B cell (primary cell): Measurements from ENCODE around the gene RORB. TPM values are rescaled to one million over a fixed set of nuclear protein-coding genes. Genes with fewer than 3 reads are reported as not detected.

Experiments used
- ATAC-seq: fragments of 200-7000 bp; cut with Tn5 transposase; one replicate; pipeline ENCODE4 v1.10.0; 2021; ENCODE audit warnings: low read depth, mild to moderate bottlenecking, moderate number of reproducible peaks, moderate library complexity
- CTCF ChIA-PET: fragments of 350-600 bp; sonication (Branson Sonifier 250); formaldehyde crosslinking; loops from one replicate; lab custom pipeline; 2021; ENCODE audit warnings: antibody characterized with exemption, inconsistent platforms; lab: Charles Lee
- POLR2A ChIA-PET: fragments of 350-600 bp; sonication (Branson Sonifier 250); formaldehyde crosslinking; loops from one replicate; lab custom pipeline; 2021; ENCODE audit warnings: antibody characterized with exemption; lab: Charles Lee
- DNase-seq: peaks from one replicate; pipeline ENCODE4 v3.0.0; 2013
- H2AFZ ChIP-seq: 2 replicates; pipeline ENCODE4 v1.6.1; 2012; ENCODE audit warnings: mild to moderate bottlenecking, low read depth, low read length; ENCODE audit not compliant: insufficient read depth, poor library complexity, severe bottlenecking
- H3K27ac ChIP-seq, 2 donors: 1 replicate in 1 of 2; 2 replicates in 1 of 2; pipeline ENCODE4 v1.5.1; 2012 to 2013; ENCODE audit warnings: low read length in 2 of 2, mild to moderate bottlenecking in 2 of 2, moderate library complexity in 1 of 2
- H3K27me3 ChIP-seq, 4 experiments: fragments of 200-600 bp in 1 of 4; sonication (generic) in 1 of 4; replicated peaks in 1 of 4; 1 replicate in 2 of 4; 2 replicates in 2 of 4; pipeline versions ENCODE4 v1.6.1 to v1.7.0; 2013 to 2016; ENCODE audit warnings: low read length in 3 of 4, mild to moderate bottlenecking in 2 of 4, mixed read lengths in 1 of 4, moderate library complexity in 1 of 4; ENCODE audit not compliant: insufficient read depth in 4 of 4, control insufficient read depth in 3 of 4; ENCODE audit errors: control extremely low read depth in 1 of 4
- H3K36me3 ChIP-seq, 2 experiments: replicated peaks in 1 of 2; 1 replicate in 1 of 2; 2 replicates in 1 of 2; pipeline versions ENCODE4 v1.6.1 to v1.7.1; 2013; ENCODE audit warnings: low read length in 1 of 2; ENCODE audit not compliant: insufficient read depth in 2 of 2, control insufficient read depth in 1 of 2; ENCODE audit errors: control extremely low read depth in 1 of 2, extremely low read depth in 1 of 2
- H3K4me1 ChIP-seq, 2 donors: fragments of 200-600 bp in 1 of 2; sonication (generic) in 1 of 2; 1 replicate in 1 of 2; 2 replicates in 1 of 2; pipeline versions ENCODE4 v1.5.1 to v1.6.1; 2013 to 2017; ENCODE audit warnings: low read length in 2 of 2; ENCODE audit not compliant: control insufficient read depth in 2 of 2, insufficient read depth in 2 of 2
- H3K4me2 ChIP-seq: replicated peaks from 2 replicates; pipeline ENCODE3; 2012; ENCODE audit warnings: mild to moderate bottlenecking, low read depth, low read length; ENCODE audit not compliant: poor library complexity, severe bottlenecking
- H3K4me3 ChIP-seq, 5 experiments: fragments of 200-600 bp in 1 of 5; sonication (generic) in 1 of 5; 1 replicate in 3 of 5; 2 replicates in 2 of 5; pipeline versions ENCODE4 v1.5.1 to v1.7.0; 2011 to 2016; ENCODE audit warnings: low read length in 4 of 5, mild to moderate bottlenecking in 4 of 5, low read depth in 2 of 5, control low read depth in 1 of 5, moderate library complexity in 1 of 5; ENCODE audit not compliant: insufficient read depth in 1 of 5; ENCODE audit errors: control extremely low read depth in 1 of 5, extremely low read depth in 1 of 5
- H3K79me2 ChIP-seq: fragments of 200-600 bp; sonication (generic); one replicate; pipeline ENCODE4 v1.6.0; 2016; ENCODE audit warnings: low read length; ENCODE audit not compliant: control insufficient read depth, insufficient read depth
- H3K9ac ChIP-seq: fragments of 200-600 bp; sonication (generic); 2 replicates; pipeline ENCODE4 v1.6.1; 2017; ENCODE audit warnings: mild to moderate bottlenecking, low read length, moderate library complexity
- H3K9me3 ChIP-seq, 3 donors: one replicate each; pipeline versions ENCODE4 v1.6.1 to v1.7.1; 2013; ENCODE audit warnings: low read length in 2 of 3; ENCODE audit not compliant: control insufficient read depth in 2 of 3, insufficient read depth in 1 of 3; ENCODE audit errors: control extremely low read depth in 1 of 3
- H4K20me1 ChIP-seq: 2 replicates; pipeline ENCODE4 v1.6.0; 2012; ENCODE audit warnings: mild to moderate bottlenecking, low read length; ENCODE audit not compliant: insufficient read depth, control insufficient read depth, poor library complexity, severe bottlenecking
- H3K27ac Mint-ChIP-seq: one replicate; pipeline ENCODE4 v1.8.0; 2021; ENCODE audit warnings: mixed read lengths
- H3K27me3 Mint-ChIP-seq: one replicate; pipeline ENCODE4 v1.8.0; 2021; ENCODE audit warnings: mixed read lengths
- H3K4me1 Mint-ChIP-seq: one replicate; pipeline ENCODE4 v1.8.0; 2021; ENCODE audit warnings: mixed read lengths
- H3K4me3 Mint-ChIP-seq: one replicate; pipeline ENCODE4 v1.8.0; 2021; ENCODE audit warnings: mixed read lengths
- H3K9me3 Mint-ChIP-seq: one replicate; pipeline ENCODE4 v1.8.0; 2022; ENCODE audit warnings: mixed read lengths; ENCODE audit not compliant: insufficient read depth
- CTCF ChIP-seq: fragments of 200-600 bp; IDR thresholded peaks from one replicate; pipeline ENCODE4 v1.8.0; 2022; ENCODE audit warnings: antibody characterized with exemption, mild to moderate bottlenecking
- EZH2 ChIP-seq: IDR thresholded peaks from 2 replicates; pipeline ENCODE4 v1.6.1; 2012; ENCODE audit warnings: borderline replicate concordance, low read depth, mild to moderate bottlenecking, moderate library complexity, low read length; ENCODE audit not compliant: insufficient read depth, poor library complexity, severe bottlenecking
- WGBS: methylation state at CpG from one replicate; pipeline ENCODE4 v1.1.5; 2013; ENCODE audit warnings: missing lambda C conversion rate; ENCODE audit not compliant: insufficient coverage; 5-methylcytosine and 5-hydroxymethylcytosine counted together
- intact Hi-C: fragments of 100-400 bp; cut with micrococcal nuclease; formaldehyde crosslinking; loops from one replicate; pipeline ENCODE4 v1.10.0; 2022
- polyA plus RNA-seq: library from polyadenylated mRNA; depleted of rRNA; stranded (reverse); fragments of >200 nt; gene quantifications from 2 replicates; pipeline ENCODE4 v1.2.3, GENCODE V29; 2012
- total RNA-seq, 2 donors: library from RNA; stranded (reverse); fragments of 120-200 nt in 1 of 2; gene quantifications; 1 replicate in 1 of 2; 2 replicates in 1 of 2; pipeline versions ENCODE4 v1.2.3 to v1.2.4, GENCODE V29; 2013 to 2022

Gene RORB
- total and polyA plus RNA-seq, 2 donors (not counting 1 experiment from before 2014, with no cell fraction given), result 0.01 TPM; not detected in 1

DNA sequence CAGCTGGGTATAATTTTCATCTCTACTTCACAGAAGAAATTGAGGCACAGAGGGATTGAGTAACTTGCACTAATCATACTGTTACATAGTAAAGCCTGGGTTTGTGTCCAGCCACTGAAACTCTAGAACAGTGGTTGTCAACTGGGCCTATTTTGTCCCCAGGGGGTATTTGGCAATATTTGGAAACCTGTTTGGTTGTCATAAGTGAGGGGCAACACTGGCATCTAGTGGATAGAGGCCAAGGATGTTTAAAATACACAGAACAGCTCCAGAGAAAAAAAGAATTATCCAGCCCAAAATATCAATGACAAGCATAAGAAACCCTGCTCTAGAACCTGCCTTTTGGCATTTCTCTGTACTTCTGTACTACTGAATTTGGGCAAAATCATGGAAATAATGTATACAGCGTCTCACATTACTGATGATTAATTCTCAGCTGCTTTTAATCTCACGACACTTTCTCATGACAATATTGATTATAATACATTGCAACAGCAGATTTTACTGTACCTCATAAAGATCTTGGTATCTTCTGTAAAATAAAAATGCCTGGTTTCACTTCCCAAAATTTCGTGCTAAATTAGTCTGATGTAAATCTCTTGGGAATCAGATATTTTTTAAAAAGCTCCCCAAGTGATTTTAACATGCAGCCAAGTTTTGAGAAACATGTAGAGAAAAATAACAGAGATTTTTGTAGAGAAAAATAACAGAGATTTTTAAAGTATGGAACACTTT lies 112.7 kb downstream of the RORB start:
- WGBS, result no CpG with 5 or more reads among the region's 3 CpGs
- intact Hi-C loops, result loop anchor here (5.0 kb wide), 1 partner anchor 33 kb away; no protein-coding TSS in a partner anchor

More for the DNA sequence above, 112.7 kb downstream of the RORB start:
- Mint-ChIP-seq H3K27ac (peak overlapping the region; percentile 73), H3K9me3 (no peaks in the 10 kb centered on the region), H3K4me1 (peaks cover 33% of the 10 kb centered on the region), H3K4me3 (peak overlapping the region; percentile 79), H3K27me3 (peaks cover 13% of the 10 kb centered on the region)
- no peaks in the 10 kb centered on the region for H3K27me3 ChIP-seq
- H3K27ac ChIP-seq, result peak overlapping the region; percentile 20 to 58
- ChIA-PET CTCF (interaction anchor here (0.9 to 1.4 kb wide), 3 partner anchors 32 to 1502 kb away, joined by 3 read pairs; no protein-coding TSS in a partner anchor), POLR2A (no interaction called here)
- H2AFZ ChIP-seq, result peak overlapping the region; percentile 31
- peaks cover 30 to 34% of the 10 kb centered on the region in 2 donors for H3K4me1 ChIP-seq
- no peaks in the 10 kb centered on the region for H3K36me3 ChIP-seq
- peak overlapping the region; percentile 62 for H3K4me2 ChIP-seq
- no peaks in the 10 kb centered on the region for H3K79me2 ChIP-seq
- no peaks in the 10 kb centered on the region for H4K20me1 ChIP-seq
- H3K9ac ChIP-seq, result peak overlapping the region; percentile 54
- peaks cover 0 to 5% (median 0%) of the 10 kb centered on the region in 3 donors for H3K9me3 ChIP-seq
- peak; percentile 61 for ATAC-seq
- no peak for TF ChIP-seq EZH2
- no peak for TF ChIP-seq CTCF
- DNase-seq, result peak; percentile 54
- peak overlapping the region in 1 of 5 experiments; percentile 41 for H3K4me3 ChIP-seq
